Measurements from ENCODE around the gene CTXND2. TPM values are rescaled to one million over a fixed set of nuclear protein-coding genes. Genes with fewer than 3 reads are reported as not detected.
"Not testable (repeated sequence)": the region's sequence is repeated elsewhere in the genome, so short reads cannot be mapped to it uniquely, and the experiment has no call there.

Gene CTXND2
- total RNA-seq, 1 experiment from 2014 or later: not detected

DNA sequence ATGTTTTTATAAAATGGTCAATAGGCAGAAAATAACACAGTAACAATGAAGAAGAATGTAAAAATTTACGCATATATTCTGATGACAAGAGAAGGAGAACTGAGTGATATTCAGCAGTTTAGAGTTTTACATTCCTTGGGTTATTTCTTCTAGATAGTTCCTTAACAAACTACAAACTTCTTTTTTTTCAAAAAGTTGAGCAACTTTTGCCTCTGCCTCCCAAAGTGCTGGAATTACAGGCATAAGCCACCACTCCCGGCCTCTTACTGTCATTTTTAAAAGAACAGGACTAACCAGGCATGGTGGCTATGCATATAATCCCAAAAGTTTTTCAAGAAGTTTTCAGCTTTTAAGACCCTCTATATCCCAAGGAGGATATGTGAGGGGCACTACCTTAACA is 43.5 kb upstream of the CTXND2 start:
- Mint-ChIP-seq H3K9me3 (ENCODE audit: low read depth, unreplicated experiment) (no peaks in the 10 kb centered on the region), H3K27ac (ENCODE audit: unreplicated experiment) (no peak overlapping the region), H3K4me3 (ENCODE audit: low read depth, unreplicated experiment) (no peak overlapping the region), H3K27me3 (ENCODE audit: unreplicated experiment) (no peaks in the 10 kb centered on the region), H3K4me1 (ENCODE audit: low read depth, unreplicated experiment) (no peaks in the 10 kb centered on the region), H3K36me3 (ENCODE audit: insufficient read depth, unreplicated experiment) (no peaks in the 10 kb centered on the region)
- no TSS peak for BruUV-seq (replicated peaks)
- TF ChIP-seq, protein P1, sequence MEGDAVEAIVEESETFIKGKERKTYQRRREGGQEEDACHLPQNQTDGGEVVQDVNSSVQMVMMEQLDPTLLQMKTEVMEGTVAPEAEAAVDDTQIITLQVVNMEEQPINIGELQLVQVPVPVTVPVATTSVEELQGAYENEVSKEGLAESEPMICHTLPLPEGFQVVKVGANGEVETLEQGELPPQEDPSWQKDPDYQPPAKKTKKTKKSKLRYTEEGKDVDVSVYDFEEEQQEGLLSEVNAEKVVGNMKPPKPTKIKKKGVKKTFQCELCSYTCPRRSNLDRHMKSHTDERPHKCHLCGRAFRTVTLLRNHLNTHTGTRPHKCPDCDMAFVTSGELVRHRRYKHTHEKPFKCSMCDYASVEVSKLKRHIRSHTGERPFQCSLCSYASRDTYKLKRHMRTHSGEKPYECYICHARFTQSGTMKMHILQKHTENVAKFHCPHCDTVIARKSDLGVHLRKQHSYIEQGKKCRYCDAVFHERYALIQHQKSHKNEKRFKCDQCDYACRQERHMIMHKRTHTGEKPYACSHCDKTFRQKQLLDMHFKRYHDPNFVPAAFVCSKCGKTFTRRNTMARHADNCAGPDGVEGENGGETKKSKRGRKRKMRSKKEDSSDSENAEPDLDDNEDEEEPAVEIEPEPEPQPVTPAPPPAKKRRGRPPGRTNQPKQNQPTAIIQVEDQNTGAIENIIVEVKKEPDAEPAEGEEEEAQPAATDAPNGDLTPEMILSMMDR (IDR thresholded peaks at IDR 0.05; ENCODE audit: unreplicated experiment): no peak
- CTCF ChIA-PET: interaction anchor here (0.5 kb wide), 1 partner anchor 11 kb away, joined by 5 read pairs; no protein-coding TSS in a partner anchor
- intact Hi-C loops (cut with micrococcal nuclease; ENCODE audit: unreplicated experiment): no loop called here
- no peak for DNase-seq

DNA sequence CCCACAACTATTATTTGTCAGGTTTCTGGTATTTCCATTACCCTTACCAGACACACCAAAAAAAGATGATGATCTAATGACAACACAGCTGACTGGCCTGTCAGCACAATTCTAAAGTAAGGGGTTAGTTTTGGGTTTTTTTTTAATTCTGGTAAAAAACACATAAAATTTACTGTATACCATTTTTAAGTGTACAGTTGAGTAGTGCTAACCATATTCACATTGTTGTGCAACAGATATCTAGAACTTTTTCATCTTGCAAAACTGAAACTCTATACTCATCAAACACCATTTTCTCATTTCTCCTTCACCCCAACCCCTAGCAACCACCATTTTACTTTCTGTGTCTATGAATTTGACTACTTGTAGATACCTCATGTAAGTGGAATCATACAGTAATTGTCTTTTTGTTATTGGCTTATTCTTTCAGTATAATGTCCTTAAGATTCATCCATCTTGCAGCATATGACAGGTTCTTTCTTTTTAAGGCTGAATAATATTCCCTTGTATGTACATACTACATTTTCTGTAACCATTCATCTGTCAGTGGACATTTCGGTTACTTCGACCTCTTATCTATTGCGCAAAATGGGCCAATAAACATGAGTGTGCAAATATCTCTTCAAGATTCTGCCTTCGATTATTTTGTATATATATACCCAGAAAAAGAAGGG is 40.3 kb upstream of the CTXND2 start:
- Mint-ChIP-seq H3K27me3 (ENCODE audit: unreplicated experiment) (no peaks in the 10 kb centered on the region), H3K27ac (ENCODE audit: unreplicated experiment) (no peak overlapping the region), H3K4me3 (ENCODE audit: low read depth, unreplicated experiment) (no peak overlapping the region), H3K9me3 (ENCODE audit: low read depth, unreplicated experiment) (no peaks in the 10 kb centered on the region), H3K4me1 (ENCODE audit: low read depth, unreplicated experiment) (no peaks in the 10 kb centered on the region), H3K36me3 (ENCODE audit: insufficient read depth, unreplicated experiment) (no peaks in the 10 kb centered on the region)
- CTCF ChIA-PET: interaction anchor here (0.6 kb wide), 2 partner anchors 247 to 258 kb away, joined by 3 to 5 read pairs; no protein-coding TSS in a partner anchor
- intact Hi-C loops (cut with micrococcal nuclease; ENCODE audit: unreplicated experiment): no loop called here
- DNase-seq: no peak
- TF ChIP-seq, protein P1 (IDR thresholded peaks at IDR 0.05; ENCODE audit: unreplicated experiment): no peak
- no TSS peak for BruUV-seq (replicated peaks)

DNA sequence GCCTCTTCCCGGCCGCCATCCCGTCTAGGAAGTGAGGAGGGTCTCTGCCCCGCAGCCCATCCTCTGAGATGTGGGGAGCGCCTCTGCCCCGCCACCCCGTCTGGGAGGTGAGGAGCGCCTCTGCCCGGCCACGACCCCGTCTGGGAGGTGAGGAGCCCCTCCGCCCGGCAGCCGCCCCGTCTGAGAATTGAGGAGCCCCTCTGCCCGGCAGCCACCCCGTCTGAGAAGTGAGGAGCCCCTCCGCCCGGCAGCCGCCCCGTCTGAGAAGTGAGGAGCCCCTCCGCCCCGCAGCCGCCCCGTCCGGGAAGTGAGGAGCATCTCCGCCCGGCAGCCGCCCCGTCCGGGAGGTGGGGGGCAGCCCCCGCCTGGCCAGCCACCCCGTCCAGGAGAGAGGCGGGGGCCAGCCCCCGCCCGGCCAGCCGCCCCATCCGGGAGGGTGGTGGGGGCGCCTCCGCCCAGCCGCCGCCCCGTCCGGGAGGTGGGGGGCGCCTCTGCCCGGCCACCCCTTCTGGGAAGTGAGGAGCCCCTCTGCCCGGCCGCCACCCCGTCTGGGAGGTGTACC is 36.1 kb upstream of the CTXND2 start:
- H3K4me1 Mint-ChIP-seq (ENCODE audit: low read depth, unreplicated experiment); H3K27ac Mint-ChIP-seq (ENCODE audit: unreplicated experiment); H3K9me3 Mint-ChIP-seq (ENCODE audit: low read depth, unreplicated experiment); H3K27me3 Mint-ChIP-seq (ENCODE audit: unreplicated experiment); CTCF ChIA-PET; intact Hi-C loops (cut with micrococcal nuclease; ENCODE audit: unreplicated experiment); DNase-seq; H3K36me3 Mint-ChIP-seq (ENCODE audit: insufficient read depth, unreplicated experiment); H3K4me3 Mint-ChIP-seq (ENCODE audit: low read depth, unreplicated experiment); BruUV-seq (replicated peaks): not testable (repeated sequence)

DNA sequence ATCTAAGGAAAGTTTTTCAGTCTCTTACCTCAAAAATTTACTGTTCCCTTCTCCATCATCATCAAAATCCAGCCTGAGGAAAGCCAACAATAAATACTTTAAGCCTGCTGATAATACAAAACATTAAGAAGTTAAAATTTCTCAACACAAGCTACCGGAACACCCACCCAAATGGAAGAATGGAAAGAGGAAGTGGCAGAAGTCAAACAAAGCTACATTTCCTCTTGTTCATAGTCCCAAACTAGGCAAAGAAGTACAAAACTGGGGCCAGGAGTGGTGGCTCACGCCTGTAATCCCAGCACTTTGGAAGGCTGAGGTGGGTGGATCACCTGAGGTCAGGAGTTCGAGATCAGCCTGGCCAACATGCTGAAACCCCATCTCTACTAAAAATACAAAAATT is 34.2 kb upstream of the CTXND2 start:
- peaks cover 12% of the 10 kb centered on the region for H3K36me3 Mint-ChIP-seq (ENCODE audit: insufficient read depth, unreplicated experiment)

DNA sequence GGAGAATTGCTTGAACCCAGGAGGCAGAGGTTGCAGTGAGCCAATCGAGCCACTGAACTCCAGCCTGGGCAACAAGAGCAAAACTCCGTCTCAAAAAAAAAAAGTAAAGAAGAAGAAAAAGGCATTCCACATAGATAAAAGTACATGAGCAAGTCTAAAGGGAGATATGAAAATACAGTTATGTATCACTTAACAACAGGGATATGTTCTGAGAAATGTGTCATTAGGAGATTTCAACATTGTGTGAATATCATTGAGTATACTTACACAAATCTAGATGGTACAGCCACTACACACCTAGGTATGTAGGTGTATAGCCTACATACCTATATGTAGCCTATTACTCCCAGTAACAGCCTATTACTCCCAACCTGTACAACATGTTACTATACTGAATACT is 23.2 kb upstream of the CTXND2 start:
- no peak overlapping the region for H3K4me3 Mint-ChIP-seq (ENCODE audit: low read depth, unreplicated experiment)
- H3K36me3 Mint-ChIP-seq (ENCODE audit: insufficient read depth, unreplicated experiment): no peaks in the 10 kb centered on the region
- no peaks in the 10 kb centered on the region for H3K27me3 Mint-ChIP-seq (ENCODE audit: unreplicated experiment)
- DNase-seq: no peak
- TF ChIP-seq, protein P1 (IDR thresholded peaks at IDR 0.05; ENCODE audit: unreplicated experiment): no peak
- intact Hi-C loops (cut with micrococcal nuclease; ENCODE audit: unreplicated experiment): no loop called here
- CTCF ChIA-PET: no interaction called here
- H3K27ac Mint-ChIP-seq (ENCODE audit: unreplicated experiment): no peak overlapping the region
- no peaks in the 10 kb centered on the region for H3K9me3 Mint-ChIP-seq (ENCODE audit: low read depth, unreplicated experiment)
- H3K4me1 Mint-ChIP-seq (ENCODE audit: low read depth, unreplicated experiment): no peaks in the 10 kb centered on the region
- no TSS peak for BruUV-seq (replicated peaks)

More for the DNA sequence above, 34.2 kb upstream of the CTXND2 start:
- intact Hi-C loops (cut with micrococcal nuclease; ENCODE audit: unreplicated experiment); H3K4me1 Mint-ChIP-seq (ENCODE audit: low read depth, unreplicated experiment); H3K9me3 Mint-ChIP-seq (ENCODE audit: low read depth, unreplicated experiment); H3K27me3 Mint-ChIP-seq (ENCODE audit: unreplicated experiment); H3K4me3 Mint-ChIP-seq (ENCODE audit: low read depth, unreplicated experiment); BruUV-seq (replicated peaks); DNase-seq; H3K27ac Mint-ChIP-seq (ENCODE audit: unreplicated experiment): not testable (repeated sequence)
- CTCF ChIA-PET: interaction anchor here (0.6 kb wide), 1 partner anchor 305 kb away, joined by 3 read pairs; no protein-coding TSS in a partner anchor

DNA sequence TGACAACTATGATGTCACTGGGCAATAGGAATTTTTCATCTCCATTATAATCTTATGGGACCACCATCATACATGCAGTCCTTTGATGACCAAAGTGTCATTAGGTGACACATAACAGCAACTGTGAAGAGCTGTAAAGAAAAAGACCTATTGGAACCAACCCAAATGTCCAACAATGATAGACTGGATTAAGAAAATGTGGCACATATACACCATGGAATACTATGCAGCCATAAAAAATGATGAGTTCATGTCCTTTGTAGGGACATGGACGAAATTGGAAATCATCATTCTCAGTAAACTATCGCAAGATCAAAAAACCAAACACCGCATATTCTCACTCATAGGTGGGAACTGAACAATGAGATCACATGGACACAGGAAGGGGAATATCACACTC is 22.7 kb upstream of the CTXND2 start:
- H3K27ac Mint-ChIP-seq (ENCODE audit: unreplicated experiment); H3K4me3 Mint-ChIP-seq (ENCODE audit: low read depth, unreplicated experiment); intact Hi-C loops (cut with micrococcal nuclease; ENCODE audit: unreplicated experiment); BruUV-seq (replicated peaks); CTCF ChIA-PET; H3K4me1 Mint-ChIP-seq (ENCODE audit: low read depth, unreplicated experiment); H3K27me3 Mint-ChIP-seq (ENCODE audit: unreplicated experiment); H3K9me3 Mint-ChIP-seq (ENCODE audit: low read depth, unreplicated experiment); DNase-seq; H3K36me3 Mint-ChIP-seq (ENCODE audit: insufficient read depth, unreplicated experiment): not testable (repeated sequence)

Measured in Calu3 (cell line).